GM19099 (cell line): Measurements from ENCODE around the gene TBCD.

Experiments used
- POLR2A ChIP-seq: IDR thresholded peaks from 3 replicates; pipeline ENCODE4 v1.6.1; 2011; ENCODE audit warnings: low read depth; ENCODE audit not compliant: insufficient read length; ENCODE audit errors: extremely low read depth

Gene TBCD

GRCh38 chr17:82985428-82985805, 233.6 kb downstream of the TBCD start:
- TF ChIP-seq POLR2A = no peak

GRCh38 chr17:82985973-82986372, 234.1 kb downstream of the TBCD start:
- no peak for TF ChIP-seq POLR2A

- TF ChIP-seq POLR2A = no peak
These were observed 238.0 kb downstream of the TBCD start for GRCh38 chr17:82989881-82990280.

GRCh38 chr17:82993005-82993404, 241.1 kb downstream of the TBCD start:
- no peak for TF ChIP-seq POLR2A
